H1 (cell line): ENCODE measurements around the gene ST8SIA5. TPM values are rescaled to one million over a fixed set of nuclear protein-coding genes. Genes with fewer than 3 reads are reported as not detected.

ENCODE experiments used
- CTCF ChIA-PET: fragments of 300-600 bp; sonication (Branson Sonifier 250); formaldehyde crosslinking; loops from one replicate; lab custom pipeline; 2021; ENCODE audit not compliant: partially characterized antibody; lab: Charles Lee
- POLR2A ChIA-PET: fragments of 300-600 bp; sonication (Branson Sonifier 250); formaldehyde crosslinking; loops from one replicate; lab custom pipeline; 2021; ENCODE audit warnings: inconsistent platforms; ENCODE audit not compliant: partially characterized antibody; lab: Charles Lee
- DNase-seq, 2 experiments: peaks; one replicate each; pipeline versions ENCODE4 v3.0.0 to v3.0.0-alpha.2; 2010 to 2022; ENCODE audit warnings: low spot score in 2 of 2, low read depth in 1 of 2, mixed read lengths in 1 of 2
- FAIRE-seq: peaks from 2 replicates; lab custom pipeline; 2011; peaks lifted over from hg19 to GRCh38; lab: Jason Lieb, UNC
- H2AFZ ChIP-seq: 2 replicates; pipeline ENCODE4 v1.8.1; 2012; ENCODE audit warnings: low read length, inconsistent platforms
- H2AK5ac ChIP-seq: 2 replicates; pipeline ENCODE4 v1.6.1; 2013; ENCODE audit warnings: low read depth, low read length
- H2BK120ac ChIP-seq: replicated peaks from 2 replicates; pipeline ENCODE3; 2013; ENCODE audit warnings: low read depth, low read length, inconsistent platforms
- H2BK12ac ChIP-seq: 2 replicates; pipeline ENCODE4 v1.6.1; 2013; ENCODE audit warnings: low read depth, low read length
- H2BK15ac ChIP-seq: 2 replicates; pipeline ENCODE4 v1.6.1; 2013; ENCODE audit warnings: low read length
- H2BK20ac ChIP-seq: 2 replicates; pipeline ENCODE4 v1.6.1; 2013; ENCODE audit warnings: low read length
- H2BK5ac ChIP-seq: 2 replicates; pipeline ENCODE4 v1.6.1; 2013; ENCODE audit warnings: low read depth, low read length
- H3K14ac ChIP-seq: 2 replicates; pipeline ENCODE4 v1.6.1; 2013; ENCODE audit warnings: inconsistent platforms; ENCODE audit not compliant: insufficient read length
- H3K18ac ChIP-seq: 2 replicates; pipeline ENCODE4 v1.6.1; 2013; ENCODE audit warnings: low read length; ENCODE audit errors: extremely low read depth
- H3K23ac ChIP-seq: 2 replicates; pipeline ENCODE4 v1.6.1; 2013; ENCODE audit warnings: inconsistent platforms; ENCODE audit not compliant: insufficient read length
- H3K23me2 ChIP-seq: 2 replicates; pipeline ENCODE4 v1.6.1; 2013; ENCODE audit warnings: low read depth, low read length
- H3K27ac ChIP-seq: 2 replicates; pipeline ENCODE4 v1.6.1; 2011; ENCODE audit warnings: low read depth, low read length, inconsistent platforms
- H3K27me3 ChIP-seq, 4 experiments: replicated peaks in 1 of 4; 1 replicate in 1 of 4; 2 replicates in 3 of 4; pipeline versions ENCODE4 v1.6.1 to v1.8.1; 2011 to 2013; ENCODE audit warnings: low read length in 3 of 4, mild to moderate bottlenecking in 3 of 4, inconsistent platforms in 2 of 4, mixed read lengths in 2 of 4, moderate library complexity in 1 of 4; ENCODE audit not compliant: control insufficient read depth in 3 of 4, insufficient read depth in 3 of 4; ENCODE audit errors: extremely low read depth in 1 of 4
- H3K36me3 ChIP-seq, 4 experiments: 2 replicates each; pipeline versions ENCODE4 v1.6.1 to v1.8.1; 2011 to 2013; ENCODE audit warnings: mild to moderate bottlenecking in 4 of 4, low read length in 3 of 4, moderate library complexity in 2 of 4, control low read depth in 1 of 4, inconsistent platforms in 1 of 4; ENCODE audit not compliant: insufficient read depth in 4 of 4, control insufficient read depth in 2 of 4
- H3K4ac ChIP-seq: replicated peaks from 2 replicates; pipeline ENCODE3; 2013; ENCODE audit warnings: low read length, low read depth, mixed read lengths, inconsistent platforms; ENCODE audit not compliant: insufficient read length
- H3K4me1 ChIP-seq, 4 experiments: replicated peaks in 1 of 4; 1 replicate in 1 of 4; 2 replicates in 3 of 4; pipeline versions ENCODE4 v1.6.1 to v1.8.1; 2011 to 2013; ENCODE audit warnings: low read length in 3 of 4, inconsistent platforms in 2 of 4, mixed read lengths in 1 of 4; ENCODE audit not compliant: insufficient read depth in 4 of 4, control insufficient read depth in 3 of 4
- H3K4me2 ChIP-seq, 2 experiments: 2 replicates each; pipeline versions ENCODE4 v1.6.1 to v1.8.1; 2011 to 2013; ENCODE audit warnings: low read depth in 2 of 2, low read length in 2 of 2, control low read depth in 1 of 2, inconsistent platforms in 1 of 2, mild to moderate bottlenecking in 1 of 2; ENCODE audit not compliant: insufficient read depth in 1 of 2
- H3K4me3 ChIP-seq, 4 experiments: fragments of 200-600, 300-600 bp in 1 of 4; sonication (generic), shearing (Covaris generic), sonication (Bioruptor Twin) in 1 of 4; 2 replicates each; pipeline versions ENCODE4 v1.5.1 to v1.8.1; 2011 to 2016; ENCODE audit warnings: low read length in 4 of 4, low read depth in 3 of 4, control low read depth in 2 of 4, inconsistent platforms in 2 of 4, mild to moderate bottlenecking in 2 of 4, mixed read lengths in 1 of 4, moderate library complexity in 1 of 4; ENCODE audit not compliant: insufficient read depth in 2 of 4; ENCODE audit errors: extremely low read depth in 1 of 4
- H3K56ac ChIP-seq: replicated peaks from 2 replicates; pipeline ENCODE3; 2013; ENCODE audit warnings: low read depth, mild to moderate bottlenecking, mixed read lengths, low read length, inconsistent platforms; ENCODE audit not compliant: insufficient read length
- H3K79me1 ChIP-seq: 2 replicates; pipeline ENCODE4 v1.6.1; 2013; ENCODE audit warnings: low read depth, low read length, control low read depth
- H3K79me2 ChIP-seq, 2 experiments: 2 replicates each; pipeline versions ENCODE4 v1.6.1 to v1.8.1; 2012 to 2013; ENCODE audit warnings: low read length in 2 of 2, mild to moderate bottlenecking in 2 of 2, inconsistent platforms in 1 of 2; ENCODE audit not compliant: insufficient read depth in 2 of 2, control insufficient read depth in 1 of 2
- H3K9ac ChIP-seq, 4 experiments: replicated peaks in 1 of 4; 1 replicate in 1 of 4; 2 replicates in 3 of 4; pipeline versions ENCODE4 v1.6.1 to v1.8.1; 2011 to 2013; ENCODE audit warnings: low read depth in 3 of 4, low read length in 3 of 4, control low read depth in 2 of 4, mild to moderate bottlenecking in 2 of 4, moderate library complexity in 2 of 4, inconsistent platforms in 1 of 4; ENCODE audit errors: extremely low read depth in 1 of 4
- H3K9me3 ChIP-seq, 2 experiments: 2 replicates each; pipeline versions ENCODE4 v1.6.1 to v1.8.1; 2012 to 2013; ENCODE audit warnings: mild to moderate bottlenecking in 2 of 2, moderate library complexity in 2 of 2, control low read depth in 1 of 2, inconsistent platforms in 1 of 2, low read depth in 1 of 2, low read length in 1 of 2, mixed read lengths in 1 of 2; ENCODE audit not compliant: insufficient read depth in 2 of 2
- H4K20me1 ChIP-seq, 2 experiments: replicated peaks in 1 of 2; 2 replicates each; pipeline versions ENCODE3 to v1.8.1; 2011 to 2013; ENCODE audit warnings: inconsistent platforms in 2 of 2, low read length in 2 of 2, mild to moderate bottlenecking in 1 of 2; ENCODE audit not compliant: insufficient read depth in 2 of 2, control insufficient read depth in 1 of 2
- H4K5ac ChIP-seq: 2 replicates; pipeline ENCODE4 v1.6.1; 2013; ENCODE audit warnings: low read length, low read depth, mixed read lengths, inconsistent platforms; ENCODE audit not compliant: insufficient read length
- H4K8ac ChIP-seq: 2 replicates; pipeline ENCODE4 v1.8.0; 2013; ENCODE audit warnings: mild to moderate bottlenecking, moderate library complexity, low read length, inconsistent platforms; ENCODE audit not compliant: insufficient read depth; ENCODE audit errors: extremely low read depth
- H4K91ac ChIP-seq: replicated peaks from 2 replicates; pipeline ENCODE3; 2013; ENCODE audit warnings: low read length, mixed read lengths, inconsistent platforms; ENCODE audit not compliant: insufficient read length
- BCL11A ChIP-seq, 2 experiments: IDR thresholded peaks; one replicate each; pipeline ENCODE4 v1.6.1; 2011; ENCODE audit warnings: low read depth in 2 of 2, low read length in 2 of 2, mild to moderate bottlenecking in 2 of 2
- CBX8 ChIP-seq: fragments of 300-800, 300-1000 bp; sonication (generic); IDR thresholded peaks from 2 replicates; pipeline ENCODE4 v1.7.1; 2016; ENCODE audit warnings: low read depth, low read length, borderline replicate concordance
- CEBPB ChIP-seq: IDR thresholded peaks from 2 replicates; pipeline ENCODE4 v1.6.1; 2012; ENCODE audit warnings: low read depth, low read length
- EGR1 ChIP-seq: IDR thresholded peaks from 2 replicates; pipeline ENCODE4 v1.6.1; 2011; ENCODE audit warnings: low read depth, low read length, borderline replicate concordance
- RAD21 ChIP-seq, 2 experiments: IDR thresholded peaks in 1 of 2; conservative IDR thresholded peaks in 1 of 2; 2 replicates each; pipeline ENCODE4 v1.6.1; 2011; ENCODE audit warnings: low read depth in 2 of 2, low read length in 2 of 2, improper control_type of control experiment in 1 of 2, inconsistent platforms in 1 of 2, mild to moderate bottlenecking in 1 of 2, moderate library complexity in 1 of 2
- RFX5 ChIP-seq: IDR thresholded peaks from 2 replicates; pipeline ENCODE4 v1.6.1; 2011; ENCODE audit warnings: low read depth, low read length, improper control_type of control experiment, borderline replicate concordance
- RNF2 ChIP-seq: fragments of 200-900, 300-1000 bp; sonication (generic); IDR thresholded peaks from 2 replicates; pipeline ENCODE4 v1.7.1; 2016; ENCODE audit warnings: borderline replicate concordance, low read depth, mild to moderate bottlenecking, antibody characterized with exemption, low read length; ENCODE audit not compliant: poor library complexity, severe bottlenecking; ENCODE audit errors: missing control alignments
- SUZ12 ChIP-seq: fragments of 200-600 bp; sonication (generic); IDR thresholded peaks from 2 replicates; pipeline ENCODE4 v1.6.1; 2012; ENCODE audit warnings: mild to moderate bottlenecking, inconsistent platforms, low read length, moderate library complexity, mixed read lengths
- TAF1 ChIP-seq: IDR thresholded peaks from 2 replicates; pipeline ENCODE4 v1.6.1; 2011; ENCODE audit warnings: mild to moderate bottlenecking, low read depth, low read length
- WGBS, 2 experiments: shearing (Covaris generic) in 1 of 2; methylation state at CpG; one replicate each; pipeline versions ENCODE4 v1.1.6 to v1.1.7; 2013 to 2015; ENCODE audit warnings: low lambda C conversion rate in 2 of 2, mixed read lengths in 2 of 2, inconsistent platforms in 1 of 2, low coverage in 1 of 2, missing lambda C conversion rate in 1 of 2; ENCODE audit not compliant: insufficient replicate concordance in 2 of 2, insufficient coverage in 1 of 2, insufficient read length in 1 of 2; ENCODE audit errors: extremely low coverage in 1 of 2, missing lambda C conversion rate in 1 of 2; 5-methylcytosine and 5-hydroxymethylcytosine counted together
- polyA plus RNA-seq, 7 experiments: library from polyadenylated mRNA; depleted of rRNA in 3 of 7; stranded (reverse) in 5 of 7; unstranded in 2 of 7; fragments of >200 nt in 5 of 7; fragments of 200-250 nt in 2 of 7; gene quantifications; 1 replicate in 5 of 7; 2 replicates in 1 of 7; 4 replicates in 1 of 7; pipeline versions ENCODE4 v1.2.1 to v1.2.3, GENCODE V29; 2011 to 2013; ENCODE audit warnings: missing spikeins in 2 of 7, mixed read lengths in 2 of 7
- total RNA-seq: library from RNA; stranded (reverse); fragmentation: NEBNext Ultra II Directional; extraction: Animal tissue kit (Norgen Biotek cat#: 25700); gene quantifications from 2 replicates; pipeline ENCODE4 v1.2.1, GENCODE V29; 2021
- TF ChIP-seq, protein P1 (sequence below), 3 experiments: IDR thresholded peaks; 1 replicate in 2 of 3; 2 replicates in 1 of 3; pipeline versions ENCODE4 v1.5.1 to v1.6.1; 2011; ENCODE audit warnings: low read length in 3 of 3, mild to moderate bottlenecking in 3 of 3, inconsistent platforms in 2 of 3, low read depth in 1 of 3, moderate library complexity in 1 of 3; ENCODE audit not compliant: insufficient read depth in 1 of 3; ENCODE audit errors: control extremely low read depth in 1 of 3
- TF ChIP-seq, protein P2 (sequence below): IDR thresholded peaks from 2 replicates; pipeline ENCODE4 v1.6.1; 2012; ENCODE audit warnings: inconsistent platforms

ST8SIA5 gene
- total and polyA plus RNA-seq, 2 of the 8 experiments (the other 6 are each of a cell fraction or from before 2014, with no cell fraction given): 2.4 to 6.3 TPM

DNA sequence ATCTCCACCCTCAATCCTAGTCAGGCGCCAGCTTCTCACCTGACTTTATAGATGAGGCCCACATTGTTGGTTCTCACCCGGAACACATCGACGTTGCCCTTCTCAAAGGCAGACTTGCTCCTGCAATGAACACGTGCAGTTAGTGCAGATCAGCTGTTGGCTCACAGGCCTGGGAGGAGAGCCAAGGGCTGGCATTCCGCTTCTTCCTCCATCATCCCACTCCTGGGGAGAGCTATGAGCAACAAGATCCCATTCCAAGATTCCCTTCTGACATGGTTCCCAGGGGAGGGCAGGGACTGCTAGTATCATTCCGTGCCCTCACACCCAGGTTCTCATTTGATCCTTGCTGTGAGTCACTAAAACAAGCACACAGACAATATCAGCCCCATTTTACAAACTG is 114.9 kb downstream of the ST8SIA5 start:
- no peaks in the 10 kb centered on the region for H3K79me2 ChIP-seq
- DNase-seq: no peak
- no peaks in the 10 kb centered on the region for H3K4me1 ChIP-seq
- H3K56ac ChIP-seq: no peak overlapping the region
- no peak overlapping the region for H3K4me2 ChIP-seq
- no peak overlapping the region for H2BK120ac ChIP-seq
- WGBS, 2 experiments: 81% methylated on average over 7 of the region's 7 CpGs; no CpG with 5 or more reads in 1 of the 2 experiments
- CTCF ChIA-PET: interaction anchor here (1.6 to 3.4 kb wide), 2 partner anchors 15 to 88 kb away, joined by 6 to 18 read pairs; partner anchors contain the start of gene LOXHD1
- H3K4me3 ChIP-seq: no peak overlapping the region
- H2BK20ac ChIP-seq: no peak overlapping the region
- no peak overlapping the region for H4K8ac ChIP-seq
- no peaks in the 10 kb centered on the region for H4K20me1 ChIP-seq
- no peak overlapping the region for H4K5ac ChIP-seq
- H3K27ac ChIP-seq: no peak overlapping the region
- H3K18ac ChIP-seq: no peak overlapping the region
- no peak for FAIRE-seq
- POLR2A ChIA-PET: no interaction called here
- H3K27me3 ChIP-seq: no peaks in the 10 kb centered on the region
- H4K91ac ChIP-seq: no peak overlapping the region
- H3K14ac ChIP-seq: no peak overlapping the region
- H3K23ac ChIP-seq: no peak overlapping the region
- no peak overlapping the region for H2BK5ac ChIP-seq
- no peaks in the 10 kb centered on the region for H3K79me1 ChIP-seq
- no peak overlapping the region for H2BK15ac ChIP-seq
- H3K4ac ChIP-seq: no peak overlapping the region
- no peak overlapping the region for H2BK12ac ChIP-seq
- no peak overlapping the region for H3K9ac ChIP-seq
- H3K23me2 ChIP-seq: no peaks in the 10 kb centered on the region
- H3K36me3 ChIP-seq: no peaks in the 10 kb centered on the region
- no peak overlapping the region for H2AFZ ChIP-seq
- H3K9me3 ChIP-seq: no peaks in the 10 kb centered on the region
- no peak overlapping the region for H2AK5ac ChIP-seq
- TF ChIP-seq CBX8 (no peak), SUZ12 (no peak), RNF2 (no peak), TAF1 (no peak), RAD21 (IDR thresholded peaks at IDR 0.05 in 1 of 2, conservative IDR thresholded peaks at IDR 0.05 in 1 of 2; ENCODE audit: low read depth in 2 of 2, low read length in 2 of 2) (no peak), RFX5 (no peak), EGR1 (no peak), BCL11A (IDR thresholded peaks at IDR 0.05; ENCODE audit: low read depth in 2 of 2, low read length in 2 of 2) (no peak), CEBPB (no peak)
- TF ChIP-seq, protein P1, sequence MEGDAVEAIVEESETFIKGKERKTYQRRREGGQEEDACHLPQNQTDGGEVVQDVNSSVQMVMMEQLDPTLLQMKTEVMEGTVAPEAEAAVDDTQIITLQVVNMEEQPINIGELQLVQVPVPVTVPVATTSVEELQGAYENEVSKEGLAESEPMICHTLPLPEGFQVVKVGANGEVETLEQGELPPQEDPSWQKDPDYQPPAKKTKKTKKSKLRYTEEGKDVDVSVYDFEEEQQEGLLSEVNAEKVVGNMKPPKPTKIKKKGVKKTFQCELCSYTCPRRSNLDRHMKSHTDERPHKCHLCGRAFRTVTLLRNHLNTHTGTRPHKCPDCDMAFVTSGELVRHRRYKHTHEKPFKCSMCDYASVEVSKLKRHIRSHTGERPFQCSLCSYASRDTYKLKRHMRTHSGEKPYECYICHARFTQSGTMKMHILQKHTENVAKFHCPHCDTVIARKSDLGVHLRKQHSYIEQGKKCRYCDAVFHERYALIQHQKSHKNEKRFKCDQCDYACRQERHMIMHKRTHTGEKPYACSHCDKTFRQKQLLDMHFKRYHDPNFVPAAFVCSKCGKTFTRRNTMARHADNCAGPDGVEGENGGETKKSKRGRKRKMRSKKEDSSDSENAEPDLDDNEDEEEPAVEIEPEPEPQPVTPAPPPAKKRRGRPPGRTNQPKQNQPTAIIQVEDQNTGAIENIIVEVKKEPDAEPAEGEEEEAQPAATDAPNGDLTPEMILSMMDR (IDR thresholded peaks at IDR 0.05; ENCODE audit: control extremely low read depth in 1 of 3, insufficient read depth in 1 of 3, low read depth in 1 of 3, low read length in 3 of 3): no peak
- TF ChIP-seq, protein P2, sequence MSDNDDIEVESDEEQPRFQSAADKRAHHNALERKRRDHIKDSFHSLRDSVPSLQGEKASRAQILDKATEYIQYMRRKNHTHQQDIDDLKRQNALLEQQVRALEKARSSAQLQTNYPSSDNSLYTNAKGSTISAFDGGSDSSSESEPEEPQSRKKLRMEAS: no peak
